T-helper 22 cell (primary cell): ENCODE results near the gene TBC1D4.
"Not testable (repeated sequence)": the region's sequence is repeated elsewhere in the genome, so short reads cannot be mapped to it uniquely, and the experiment has no call there.

Experiments
- DNase-seq: peaks from one replicate; pipeline ENCODE4 v3.0.0-alpha.2; 2020; ENCODE audit warnings: low read depth

TBC1D4 gene

GRCh38 chr13:75445717-75446499 is 36.1 kb downstream of the TBC1D4 start:
- no peak for DNase-seq

- no peak for DNase-seq
Measured at GRCh38 chr13:75444016-75444415, 38.0 kb downstream of the TBC1D4 start.

- no peak for DNase-seq
Measured at GRCh38 chr13:75443356-75443958, 38.5 kb downstream of the TBC1D4 start.

- no peak for DNase-seq
Measured at GRCh38 chr13:75442736-75443234, 39.2 kb downstream of the TBC1D4 start.

- DNase-seq, result no peak
Measured at GRCh38 chr13:75440100-75440499, 41.9 kb downstream of the TBC1D4 start.

GRCh38 chr13:75437582-75438318 is 44.2 kb downstream of the TBC1D4 start:
- no peak for DNase-seq

GRCh38 chr13:75434126-75434525 is 47.8 kb downstream of the TBC1D4 start:
- DNase-seq, result not testable (repeated sequence)

GRCh38 chr13:75432811-75433244 is 49.1 kb downstream of the TBC1D4 start:
- DNase-seq, result no peak

GRCh38 chr13:75432045-75432444 is 49.9 kb downstream of the TBC1D4 start:
- no peak for DNase-seq

- DNase-seq, result no peak
Measured at GRCh38 chr13:75430436-75431209, 51.3 kb downstream of the TBC1D4 start.

GRCh38 chr13:75426421-75426820 is 55.5 kb downstream of the TBC1D4 start:
- no peak for DNase-seq

- DNase-seq, result no peak
Measured at GRCh38 chr13:75425216-75426009, 56.6 kb downstream of the TBC1D4 start.

- DNase-seq, result no peak
Measured at GRCh38 chr13:75423946-75424345, 58.0 kb downstream of the TBC1D4 start.

- no peak for DNase-seq
Measured at GRCh38 chr13:75422028-75422427, 59.9 kb downstream of the TBC1D4 start.

GRCh38 chr13:75421133-75421532 is 60.8 kb downstream of the TBC1D4 start:
- DNase-seq, result no peak

GRCh38 chr13:75419656-75420055 is 62.3 kb downstream of the TBC1D4 start:
- DNase-seq, result no peak

- DNase-seq, result no peak
Measured at GRCh38 chr13:75418997-75419396, 63.0 kb downstream of the TBC1D4 start.

- no peak for DNase-seq
Measured at GRCh38 chr13:75418186-75418843, 63.7 kb downstream of the TBC1D4 start.

- DNase-seq, result no peak
Measured at GRCh38 chr13:75417656-75418055, 64.3 kb downstream of the TBC1D4 start.

- DNase-seq, result no peak
Measured at GRCh38 chr13:75417012-75417384, 65.0 kb downstream of the TBC1D4 start.
